Measurements from ENCODE around the gene HNRNPUL2. TPM values are rescaled to one million over a fixed set of nuclear protein-coding genes. Genes with fewer than 3 reads are reported as not detected.

Gene HNRNPUL2
- total and polyA plus RNA-seq, 9 of the 15 experiments (the other 6 are each of a cell fraction or from before 2014, with no cell fraction given), result 0.89 to 44.3 (median 15.2) TPM

DNA sequence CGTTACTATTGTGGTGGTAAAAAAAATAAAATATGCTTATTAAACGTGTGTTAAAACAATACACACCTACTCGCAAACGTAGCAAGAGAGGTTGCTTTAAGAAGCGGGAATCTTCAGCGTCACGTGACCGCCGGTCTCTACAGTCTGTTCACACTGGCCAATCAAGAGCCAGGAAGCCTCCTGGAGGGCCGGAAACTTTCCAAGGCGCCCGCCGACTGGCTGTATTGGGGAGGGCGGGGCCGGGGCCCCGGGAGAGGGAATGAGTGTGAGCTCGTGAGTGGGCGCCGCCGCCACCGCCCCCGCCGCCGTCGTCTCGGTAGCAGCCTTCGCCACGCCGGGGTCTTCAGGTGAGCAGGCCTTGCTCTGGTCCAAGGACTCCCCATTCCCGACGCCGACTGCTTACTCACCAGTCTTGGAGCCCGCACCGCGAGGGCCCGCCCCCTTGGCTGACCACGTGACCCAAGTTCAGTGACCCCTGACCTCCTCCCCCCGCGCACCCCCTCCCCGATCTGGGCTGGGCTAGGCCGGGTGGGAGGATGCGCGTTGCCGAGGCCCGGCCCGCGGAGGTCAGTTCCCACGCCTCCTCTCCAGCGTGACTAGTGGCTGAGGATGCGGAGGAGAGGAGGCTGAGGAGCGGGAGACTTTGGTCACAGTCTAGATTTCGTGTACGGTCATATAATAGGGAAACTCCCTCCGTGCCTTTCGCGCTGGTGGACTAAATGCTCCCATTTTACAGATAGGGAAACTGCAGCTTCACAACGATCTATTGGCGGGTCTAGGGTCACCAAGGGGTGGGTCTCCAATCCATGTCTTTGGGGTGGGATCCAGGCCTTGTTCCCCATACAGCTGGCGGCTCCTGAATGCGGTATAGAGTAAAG is 44.1 kb upstream of the HNRNPUL2 start, which contains the start of gene TAF6L (continued):
- TF ChIP-seq, protein P1, sequence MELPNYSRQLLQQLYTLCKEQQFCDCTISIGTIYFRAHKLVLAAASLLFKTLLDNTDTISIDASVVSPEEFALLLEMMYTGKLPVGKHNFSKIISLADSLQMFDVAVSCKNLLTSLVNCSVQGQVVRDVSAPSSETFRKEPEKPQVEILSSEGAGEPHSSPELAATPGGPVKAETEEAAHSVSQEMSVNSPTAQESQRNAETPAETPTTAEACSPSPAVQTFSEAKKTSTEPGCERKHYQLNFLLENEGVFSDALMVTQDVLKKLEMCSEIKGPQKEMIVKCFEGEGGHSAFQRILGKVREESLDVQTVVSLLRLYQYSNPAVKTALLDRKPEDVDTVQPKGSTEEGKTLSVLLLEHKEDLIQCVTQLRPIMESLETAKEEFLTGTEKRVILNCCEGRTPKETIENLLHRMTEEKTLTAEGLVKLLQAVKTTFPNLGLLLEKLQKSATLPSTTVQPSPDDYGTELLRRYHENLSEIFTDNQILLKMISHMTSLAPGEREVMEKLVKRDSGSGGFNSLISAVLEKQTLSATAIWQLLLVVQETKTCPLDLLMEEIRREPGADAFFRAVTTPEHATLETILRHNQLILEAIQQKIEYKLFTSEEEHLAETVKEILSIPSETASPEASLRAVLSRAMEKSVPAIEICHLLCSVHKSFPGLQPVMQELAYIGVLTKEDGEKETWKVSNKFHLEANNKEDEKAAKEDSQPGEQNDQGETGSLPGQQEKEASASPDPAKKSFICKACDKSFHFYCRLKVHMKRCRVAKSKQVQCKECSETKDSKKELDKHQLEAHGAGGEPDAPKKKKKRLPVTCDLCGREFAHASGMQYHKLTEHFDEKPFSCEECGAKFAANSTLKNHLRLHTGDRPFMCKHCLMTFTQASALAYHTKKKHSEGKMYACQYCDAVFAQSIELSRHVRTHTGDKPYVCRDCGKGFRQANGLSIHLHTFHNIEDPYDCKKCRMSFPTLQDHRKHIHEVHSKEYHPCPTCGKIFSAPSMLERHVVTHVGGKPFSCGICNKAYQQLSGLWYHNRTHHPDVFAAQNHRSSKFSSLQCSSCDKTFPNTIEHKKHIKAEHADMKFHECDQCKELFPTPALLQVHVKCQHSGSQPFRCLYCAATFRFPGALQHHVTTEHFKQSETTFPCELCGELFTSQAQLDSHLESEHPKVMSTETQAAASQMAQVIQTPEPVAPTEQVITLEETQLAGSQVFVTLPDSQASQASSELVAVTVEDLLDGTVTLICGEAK (IDR thresholded peaks at IDR 0.05), result 0 out of 2 replicates have a peak, but pooled peaks have one; percentile 21
- TF ChIP-seq, protein P1 (CRISPR knock-in tag; IDR thresholded peaks at IDR 0.05), result no peak
- TF ChIP-seq POLR2H (tag; IDR thresholded peaks at IDR 0.05; ENCODE audit: low read depth) (peak; percentile 71), SMC3 (conservative IDR thresholded peaks at IDR 0.05; ENCODE audit: insufficient read depth, low read depth, low read length) (0 out of 2 replicates have a peak, but pooled peaks have one; percentile 10), SRF (CRISPR knock-in tag; IDR thresholded peaks at IDR 0.05) (peak in 1 of 2 experiments; percentile 62; a peak in 2 of 4 replicates), KDM4B (IDR thresholded peaks at IDR 0.05; ENCODE audit: borderline replicate concordance in 2 of 2, low read depth in 1 of 2) (peak in 1 of 2 experiments; percentile 84; a peak in 1 of 4 replicates), ZNF445 (CRISPR knock-in tag; IDR thresholded peaks at IDR 0.05; ENCODE audit: low read depth) (no peak), CTBP1 (IDR thresholded peaks at IDR 0.05; ENCODE audit: borderline replicate concordance) (peak; percentile 87), RBBP5 (IDR thresholded peaks at IDR 0.05; ENCODE audit: borderline replicate concordance, insufficient read depth, low read length, poor library complexity, severe bottlenecking) (peak; percentile 71), RB1 (IDR thresholded peaks at IDR 0.05; ENCODE audit: low read depth) (peak; percentile 77; the same call in 1 of the 2 replicates), ZNF212 (CRISPR knock-in tag; IDR thresholded peaks at IDR 0.05) (no peak), MTA1 (IDR thresholded peaks at IDR 0.05; ENCODE audit: borderline replicate concordance) (peak; percentile 76; the same call in 1 of the 2 replicates), ZBTB1 (CRISPR knock-in tag; IDR thresholded peaks at IDR 0.05; ENCODE audit: borderline replicate concordance, low read depth) (no peak), PHF20 (IDR thresholded peaks at IDR 0.05; ENCODE audit: partially characterized antibody) (peak; percentile 32), PHB (CRISPR knock-in tag; IDR thresholded peaks at IDR 0.05) (peak; percentile 14; the same call in 1 of the 2 replicates), TAF9B (IDR thresholded peaks at IDR 0.05; ENCODE audit: partially characterized antibody) (no peak), SMAD4 (CRISPR knock-in tag; conservative IDR thresholded peaks at IDR 0.05) (0 out of 2 replicates have a peak, but pooled peaks have one; percentile 20)
- TF ChIP-seq, protein P2, sequence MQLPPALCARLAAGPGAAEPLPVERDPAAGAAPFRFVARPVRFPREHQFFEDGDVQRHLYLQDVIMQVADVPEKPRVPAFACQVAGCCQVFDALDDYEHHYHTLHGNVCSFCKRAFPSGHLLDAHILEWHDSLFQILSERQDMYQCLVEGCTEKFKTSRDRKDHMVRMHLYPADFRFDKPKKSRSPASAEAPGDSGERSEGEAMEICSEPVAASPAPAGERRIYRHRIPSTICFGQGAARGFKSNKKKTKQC (CRISPR knock-in tag; IDR thresholded peaks at IDR 0.05), result peak; percentile 59; the same call in 1 of the 2 replicates
